NCI-H2171 (cell line): ENCODE data around the gene ZNF697.
"Not testable (repeated sequence)": the region's sequence is repeated elsewhere in the genome, so short reads cannot be mapped to it uniquely, and the experiment has no call there.

Source experiments
- DNase-seq: peaks from one replicate; lab custom pipeline; 2025; lab: John Stamatoyannopoulos, UW

ZNF697 gene

GRCh38 chr1:119602169-119602568 lies 45.9 kb downstream of the ZNF697 start:
- no peak for DNase-seq

GRCh38 chr1:119600976-119601375 lies 47.1 kb downstream of the ZNF697 start:
- no peak for DNase-seq

- DNase-seq, result no peak
These were observed 47.5 kb downstream of the ZNF697 start for GRCh38 chr1:119600561-119600960.

GRCh38 chr1:119595606-119596005 lies 52.5 kb downstream of the ZNF697 start:
- no peak for DNase-seq

- no peak for DNase-seq
These were observed 52.9 kb downstream of the ZNF697 start for GRCh38 chr1:119595168-119595567.

GRCh38 chr1:119594376-119594775 lies 53.7 kb downstream of the ZNF697 start:
- no peak for DNase-seq

- no peak for DNase-seq
These were observed 54.3 kb downstream of the ZNF697 start for GRCh38 chr1:119593805-119594204.

- no peak for DNase-seq
These were observed 57.7 kb downstream of the ZNF697 start for GRCh38 chr1:119590393-119590792.

GRCh38 chr1:119588621-119589020 lies 59.4 kb downstream of the ZNF697 start:
- no peak for DNase-seq

- DNase-seq, result no peak
These were observed 60.7 kb downstream of the ZNF697 start for GRCh38 chr1:119587341-119587740.

- not testable (repeated sequence) for DNase-seq
These were observed 62.3 kb downstream of the ZNF697 start for GRCh38 chr1:119585801-119586200.

- DNase-seq, result peak; percentile 1
These were observed 65.3 kb downstream of the ZNF697 start for GRCh38 chr1:119582801-119583200.

GRCh38 chr1:119581076-119581475 lies 67.0 kb downstream of the ZNF697 start:
- not testable (repeated sequence) for DNase-seq

- DNase-seq, result no peak
These were observed 74.2 kb downstream of the ZNF697 start for GRCh38 chr1:119573886-119574285.

- not testable (repeated sequence) for DNase-seq
These were observed 78.0 kb downstream of the ZNF697 start for GRCh38 chr1:119569930-119570622.
